GM19452 (cell line): ENCODE measurements around the gene ZNF570.

Source experiments
- ATAC-seq: cut with Tn5 transposase; IDR thresholded peaks from one replicate; pipeline ENCODE4 v1.9.1; 2021; ENCODE audit not compliant: unreplicated experiment

ZNF570 gene

DNA sequence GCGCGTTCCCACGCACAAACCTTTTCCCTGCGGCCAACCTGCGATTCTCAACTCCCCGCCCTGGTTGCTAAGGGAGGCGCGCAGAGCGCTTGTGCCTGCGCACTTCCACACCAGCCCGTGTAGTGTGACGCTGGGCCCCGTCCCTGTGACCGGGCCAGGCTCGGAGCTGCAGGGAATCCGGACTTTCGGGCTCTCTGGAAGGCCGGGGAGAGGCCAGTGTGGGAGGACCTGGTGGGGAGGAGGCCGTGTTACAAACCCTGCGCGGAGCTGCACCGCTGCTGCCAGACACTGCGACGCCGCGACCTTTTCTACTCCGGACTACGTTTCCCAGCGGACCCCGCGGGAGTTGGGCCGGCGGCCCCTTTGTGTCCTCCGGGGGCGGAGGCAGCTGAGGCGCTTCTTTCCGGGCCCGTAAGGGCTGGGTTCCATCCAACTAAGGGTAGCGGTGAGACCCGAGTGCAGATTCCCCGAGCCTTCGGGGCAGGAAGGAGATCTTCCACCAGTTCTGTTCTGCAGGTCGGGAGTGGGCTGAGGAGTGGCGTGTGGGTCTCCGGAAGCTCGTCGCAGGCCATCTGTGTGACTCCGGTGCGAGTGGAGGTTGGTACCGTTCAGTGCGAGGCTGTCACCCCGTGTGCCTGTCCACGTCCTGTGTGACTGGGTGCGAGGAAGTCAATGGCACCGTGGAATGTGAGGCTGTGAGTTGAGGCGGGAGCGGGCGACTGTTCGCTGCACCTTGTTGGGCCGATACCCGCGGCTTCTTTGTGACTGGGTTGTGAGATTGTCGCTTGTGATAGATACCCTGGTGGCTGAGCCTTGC is at the start of gene ZNF570:
ZNF570 (plus strand) TSS at position 396 of the 817 bp plus-strand sequence. CDS start 999 bp downstream, outside the sequence.
- peak; percentile 58 for ATAC-seq

DNA sequence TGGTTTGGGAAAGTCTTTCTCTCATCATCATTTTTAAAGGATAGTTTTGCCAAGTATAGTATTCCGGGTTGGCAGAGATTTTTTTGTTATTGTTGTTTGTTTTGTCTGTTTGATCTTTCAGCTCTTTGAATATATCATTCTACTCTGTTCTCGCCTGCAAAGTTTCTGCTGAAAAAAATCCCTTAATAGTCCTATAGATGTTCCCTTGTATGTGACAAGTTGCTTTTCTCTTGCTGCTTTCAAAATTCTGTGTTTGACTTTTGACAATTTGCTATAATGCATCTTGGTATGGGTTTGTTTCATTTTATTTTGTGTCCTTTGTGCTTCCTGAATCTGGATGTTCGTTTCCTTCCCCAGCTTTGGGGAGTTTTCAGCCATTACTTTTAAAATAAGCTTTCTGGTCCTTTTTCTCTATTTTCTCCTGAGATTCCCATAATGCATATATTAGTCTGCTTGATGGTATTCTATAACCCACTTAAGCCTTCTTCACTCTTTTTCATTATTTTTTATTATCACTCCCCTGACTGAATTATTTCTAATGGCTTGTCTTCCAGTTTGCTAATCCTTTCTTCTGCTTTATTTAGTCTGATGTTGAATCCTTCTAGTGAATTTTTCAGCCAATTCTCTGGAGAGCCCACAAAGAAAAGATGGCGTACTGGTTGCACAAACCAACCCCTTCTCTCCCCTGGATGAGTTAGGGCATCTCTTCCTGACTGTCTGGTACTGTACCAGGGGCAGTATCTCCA is 16.5 kb upstream of the ZNF570 start:
- no peak for ATAC-seq

DNA sequence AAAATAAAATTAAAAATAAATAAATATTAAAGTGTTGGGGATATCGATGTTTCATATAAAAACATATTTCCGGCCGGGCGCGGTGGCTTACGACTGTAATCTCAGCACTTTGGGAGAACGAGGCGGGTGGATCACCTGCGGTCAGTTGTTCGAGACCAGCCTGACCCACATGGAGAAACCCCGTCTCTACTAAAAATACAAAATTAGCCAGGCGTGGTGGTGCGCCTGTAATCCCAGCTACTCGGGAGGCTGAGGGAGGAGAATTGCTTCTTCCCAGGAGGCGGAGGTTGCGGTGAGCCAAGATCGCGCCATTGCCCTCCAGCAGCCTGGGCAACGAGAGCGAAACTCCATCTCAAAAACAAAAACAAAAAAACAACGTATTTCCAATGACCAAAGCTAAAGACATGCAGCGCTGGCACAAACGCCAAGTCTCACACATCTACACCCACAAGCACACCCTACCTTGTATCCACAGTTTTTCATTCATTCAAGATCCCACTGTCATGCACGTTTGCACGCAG is 2.8 kb upstream of the ZNF570 start:
- ATAC-seq, result no peak

DNA sequence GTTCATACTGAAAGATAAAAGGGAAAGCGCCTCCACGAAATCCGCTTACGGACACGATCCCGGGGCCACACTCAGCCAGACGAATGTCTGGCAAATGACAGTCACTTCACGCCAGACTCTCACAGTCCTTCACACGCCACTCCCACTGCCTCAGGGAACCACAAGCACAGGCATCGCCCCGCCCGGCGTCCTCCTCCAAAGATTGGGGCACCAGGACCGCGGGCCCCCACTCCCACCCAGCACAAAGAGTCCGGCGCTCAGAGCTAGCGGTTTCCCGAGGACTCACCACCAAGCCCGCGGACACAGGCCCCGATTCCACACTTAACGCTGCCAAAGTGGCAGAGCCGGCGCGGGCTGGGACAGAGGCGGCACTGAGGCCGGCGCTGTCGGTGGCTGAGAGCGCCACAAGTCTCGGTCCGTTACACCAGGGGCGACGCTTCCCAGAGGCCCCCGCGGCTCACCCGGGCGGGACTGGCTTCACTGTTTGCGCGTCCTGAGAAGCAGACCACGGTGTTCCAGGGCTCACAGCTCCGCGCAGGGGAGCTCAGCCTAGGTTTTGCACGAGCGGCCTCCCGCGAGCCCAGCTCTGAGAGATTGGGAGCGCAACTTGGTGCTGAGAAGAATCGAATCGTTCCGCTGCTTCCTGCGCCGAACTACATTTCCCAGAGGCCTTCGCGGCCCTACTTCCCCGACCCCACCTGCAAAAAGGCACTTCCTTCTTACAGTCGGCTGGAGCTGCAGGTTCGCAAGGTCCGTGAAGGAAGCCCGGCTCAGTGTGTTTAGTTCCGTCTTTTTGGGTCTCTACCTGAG is 2.2 kb upstream of the ZNF570 start, which contains the start of gene ZNF569:
ZNF569 (minus strand) TSS at position 647 of the 810 bp plus-strand sequence. CDS start 22,523 bp downstream, outside the sequence.
- ATAC-seq, result peak; percentile 60

DNA sequence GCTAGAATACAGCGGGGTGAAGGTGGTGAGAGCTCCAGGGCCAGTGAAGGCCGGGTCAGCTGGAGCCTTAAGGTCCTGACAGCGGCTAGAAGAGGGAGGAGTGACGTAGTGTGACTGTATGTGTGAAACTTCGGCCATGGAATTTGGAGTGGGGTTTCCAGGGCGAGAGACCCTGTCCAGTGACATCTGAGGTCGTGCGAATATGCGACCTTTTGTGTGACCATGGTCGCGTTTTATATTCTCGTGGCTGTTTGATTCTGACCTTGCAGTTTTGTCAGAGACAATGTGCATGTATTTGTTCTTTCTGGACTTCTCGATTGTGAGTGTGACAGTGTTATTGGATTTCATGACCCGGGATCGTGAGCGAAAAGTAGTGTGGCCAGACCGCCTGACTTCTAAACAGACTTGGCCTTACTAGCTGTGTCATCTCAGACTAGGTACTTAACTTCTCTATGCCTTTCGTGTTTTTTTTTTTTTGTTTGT is 1.5 kb upstream of the ZNF570 start:
- no peak for ATAC-seq

DNA sequence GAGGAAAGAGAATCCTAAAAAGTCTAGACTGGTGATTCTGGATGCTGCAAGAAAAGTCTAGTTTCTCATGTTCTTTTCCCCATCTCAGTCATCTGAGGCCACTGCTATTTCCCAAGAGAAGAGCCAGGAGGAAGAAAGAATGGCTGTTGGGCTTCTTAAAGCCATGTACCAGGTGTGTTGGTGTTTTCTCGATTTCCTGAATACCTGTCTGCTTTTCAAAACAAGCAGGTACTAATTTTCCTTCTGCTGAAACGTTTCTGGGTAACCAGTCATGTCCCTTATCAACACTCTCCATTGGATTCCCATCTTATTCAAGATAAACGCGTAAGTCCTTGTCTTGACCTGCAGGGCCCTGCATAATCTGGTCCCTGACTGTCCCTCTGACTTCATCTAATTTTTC is 1.1 kb downstream of the ZNF570 start:
- ATAC-seq, result no peak

DNA sequence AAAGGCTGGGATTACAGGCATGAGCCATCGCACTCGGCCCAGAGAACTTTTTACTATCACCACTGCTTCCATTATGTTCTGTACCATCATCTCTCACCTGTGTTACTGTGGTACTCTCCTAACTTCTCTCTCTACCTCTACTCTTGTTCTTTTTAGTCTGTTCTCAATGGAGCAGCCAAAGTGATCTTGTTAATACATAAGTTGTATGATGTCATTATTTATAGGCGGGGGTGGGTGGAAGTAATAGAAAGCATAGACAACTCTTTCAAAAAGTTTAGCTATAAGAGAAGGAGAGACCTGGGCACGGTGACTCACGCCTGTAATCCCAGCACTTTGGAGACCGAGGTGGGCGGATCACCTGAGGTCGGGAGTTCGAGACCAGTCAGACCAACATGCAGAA is 3.0 kb downstream of the ZNF570 start:
- no peak for ATAC-seq

DNA sequence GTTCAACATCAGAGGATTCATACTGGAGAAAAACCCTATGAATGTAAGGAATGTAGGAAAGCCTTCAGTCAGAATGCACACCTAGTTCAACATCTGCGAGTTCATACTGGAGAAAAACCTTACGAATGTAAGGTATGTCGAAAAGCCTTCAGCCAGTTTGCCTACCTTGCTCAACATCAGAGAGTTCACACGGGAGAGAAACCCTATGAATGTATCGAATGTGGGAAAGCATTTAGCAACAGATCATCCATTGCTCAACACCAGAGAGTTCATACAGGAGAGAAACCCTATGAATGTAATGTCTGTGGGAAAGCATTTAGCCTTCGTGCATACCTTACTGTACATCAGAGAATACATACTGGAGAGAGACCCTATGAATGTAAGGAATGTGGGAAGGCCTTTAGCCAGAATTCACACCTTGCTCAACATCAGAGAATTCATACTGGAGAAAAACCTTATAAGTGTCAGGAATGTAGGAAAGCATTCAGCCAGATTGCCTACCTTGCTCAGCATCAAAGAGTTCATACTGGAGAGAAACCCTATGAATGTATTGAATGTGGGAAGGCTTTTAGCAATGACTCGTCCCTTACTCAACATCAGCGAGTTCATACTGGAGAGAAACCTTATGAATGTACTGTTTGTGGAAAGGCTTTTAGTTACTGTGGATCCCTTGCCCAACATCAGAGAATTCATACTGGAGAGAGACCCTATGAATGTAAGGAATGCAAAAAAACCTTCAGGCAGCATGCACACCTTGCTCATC is 15.4 kb downstream of the ZNF570 start:
- no peak for ATAC-seq

DNA sequence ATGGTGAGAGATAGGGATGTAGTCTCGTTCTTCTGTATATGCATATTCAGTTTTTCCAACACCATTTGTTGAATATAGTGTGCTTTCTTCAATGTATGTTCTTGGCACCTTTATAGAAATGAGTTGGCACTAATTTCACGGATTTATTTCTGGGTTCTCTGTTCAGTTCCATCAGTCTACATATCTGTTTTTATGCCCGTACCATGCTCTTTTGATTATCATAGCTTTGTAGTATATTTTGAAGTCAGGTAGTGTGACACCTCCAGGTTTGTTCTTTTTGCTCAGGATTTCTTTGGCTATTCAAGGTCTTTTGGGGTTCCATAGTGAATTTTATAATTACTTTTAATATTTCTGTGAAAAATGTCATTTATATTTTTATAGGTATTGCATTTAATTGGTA is 23.1 kb downstream of the ZNF570 start:
- ATAC-seq, result no peak

DNA sequence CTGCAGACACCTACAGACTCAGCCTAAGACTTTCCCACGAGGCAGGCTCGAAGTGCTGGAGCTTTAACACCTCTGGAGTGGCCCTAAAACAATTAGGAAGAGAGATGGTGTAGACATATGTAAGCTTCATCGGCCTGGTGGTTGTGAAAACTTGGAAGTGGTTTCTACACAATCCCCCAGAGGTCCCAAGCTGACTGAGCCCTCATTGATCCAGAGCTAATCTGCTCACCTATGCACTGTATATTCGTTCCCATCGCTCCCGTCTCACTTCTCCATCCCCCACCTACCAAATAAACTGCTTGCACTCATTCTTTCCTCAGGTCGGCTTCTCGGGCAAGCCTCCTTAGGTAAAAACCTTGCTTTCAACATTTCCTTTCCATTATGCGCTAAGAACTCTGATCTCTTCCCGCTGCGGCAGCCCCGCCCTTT is 36.8 kb downstream of the ZNF570 start:
- no peak for ATAC-seq

DNA sequence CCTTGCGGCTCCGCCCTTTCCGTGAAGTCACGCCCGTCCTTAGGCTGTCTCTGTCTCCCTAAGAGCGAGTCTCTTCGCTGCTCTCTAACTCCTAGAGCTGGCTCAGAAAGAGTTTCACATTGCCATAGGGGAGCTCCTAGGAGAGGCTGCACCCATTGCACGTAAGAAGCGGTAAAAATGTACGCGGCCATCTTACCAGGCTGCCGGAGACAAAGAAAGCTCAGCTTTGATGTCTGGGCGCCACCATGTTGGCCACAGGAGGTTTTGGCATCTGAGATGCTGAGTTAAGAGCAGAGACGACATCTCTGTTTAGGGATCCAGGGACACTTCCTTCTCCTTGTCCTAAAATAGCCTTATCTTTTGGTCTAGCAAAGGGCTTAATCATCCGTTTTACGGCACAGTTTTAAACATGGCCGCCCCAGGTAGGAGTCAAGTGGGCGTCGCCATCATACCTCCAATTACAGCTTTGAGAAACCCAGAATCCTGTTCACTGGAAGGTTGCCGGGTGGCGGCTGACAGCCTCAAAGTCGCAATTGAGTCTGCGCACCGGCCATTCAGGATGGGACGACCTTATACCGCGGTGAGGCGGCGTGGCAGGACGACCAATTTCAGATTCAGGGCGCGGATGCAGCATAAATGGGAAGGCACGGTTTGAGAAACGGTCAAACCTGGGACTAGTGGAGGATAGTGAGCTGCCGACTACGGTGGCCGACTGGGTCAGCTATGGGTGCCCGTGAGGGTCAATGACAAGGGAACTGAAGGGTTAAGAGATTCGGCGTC is 37.4 kb downstream of the ZNF570 start, which contains the start of gene ZNF793:
ZNF793 (plus strand) TSS at position 553 of the 780 bp plus-strand sequence. CDS start 16,501 bp downstream, outside the sequence.
- peak; percentile 67 for ATAC-seq

DNA sequence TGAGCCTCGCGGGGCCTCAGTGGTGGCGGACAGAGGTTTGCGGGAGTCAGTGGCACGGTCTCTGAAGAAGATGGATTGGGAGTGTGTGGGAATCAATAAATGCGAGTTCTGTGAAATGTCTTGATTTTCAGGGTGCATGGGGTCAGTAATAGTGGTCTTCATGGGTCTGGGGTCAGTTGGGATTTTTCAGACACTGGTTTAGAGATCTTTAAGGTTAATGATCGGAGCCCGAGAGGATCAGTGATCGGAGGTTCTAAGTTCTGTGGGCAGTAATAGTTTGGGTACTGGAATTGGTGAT is 38.0 kb downstream of the ZNF570 start:
- ATAC-seq, result no peak

DNA sequence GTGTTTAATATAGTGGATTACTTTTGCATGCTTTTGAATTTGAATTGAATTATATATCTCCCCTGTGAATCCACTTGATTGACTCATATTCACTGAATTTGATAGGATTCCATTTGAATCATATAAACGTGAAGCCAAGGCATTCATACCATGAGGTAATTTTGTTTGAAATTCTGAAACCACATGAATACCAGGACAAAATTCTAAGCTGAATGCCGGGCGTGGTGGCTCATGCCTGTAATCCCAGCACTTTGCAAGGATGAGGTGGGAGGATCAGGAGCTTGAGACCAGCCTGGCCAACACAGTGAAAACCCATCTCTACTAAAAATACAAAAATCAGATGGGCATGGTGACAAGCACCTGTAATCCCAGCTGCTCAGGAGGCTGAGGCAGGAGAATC is 42.0 kb downstream of the ZNF570 start:
- no peak for ATAC-seq

DNA sequence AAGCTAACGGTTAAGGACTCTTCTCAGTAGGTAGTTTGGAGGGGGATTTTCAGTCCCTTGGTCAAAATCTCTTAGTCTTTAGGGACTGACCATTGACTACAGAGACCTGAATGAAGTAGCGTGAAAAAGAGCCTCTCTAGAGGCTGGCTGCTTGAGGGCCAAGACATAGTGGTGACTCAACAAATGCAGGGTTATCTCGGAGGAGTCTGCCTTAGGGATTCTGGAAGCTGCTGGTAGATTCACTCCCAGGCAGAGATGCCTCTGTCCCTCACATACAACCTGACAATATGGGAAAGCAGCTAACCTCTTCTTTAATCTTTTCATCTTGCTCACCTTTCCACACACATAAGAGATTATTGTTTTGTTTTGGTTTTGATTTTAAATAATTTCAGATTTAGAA is 42.7 kb downstream of the ZNF570 start:
- ATAC-seq, result no peak

DNA sequence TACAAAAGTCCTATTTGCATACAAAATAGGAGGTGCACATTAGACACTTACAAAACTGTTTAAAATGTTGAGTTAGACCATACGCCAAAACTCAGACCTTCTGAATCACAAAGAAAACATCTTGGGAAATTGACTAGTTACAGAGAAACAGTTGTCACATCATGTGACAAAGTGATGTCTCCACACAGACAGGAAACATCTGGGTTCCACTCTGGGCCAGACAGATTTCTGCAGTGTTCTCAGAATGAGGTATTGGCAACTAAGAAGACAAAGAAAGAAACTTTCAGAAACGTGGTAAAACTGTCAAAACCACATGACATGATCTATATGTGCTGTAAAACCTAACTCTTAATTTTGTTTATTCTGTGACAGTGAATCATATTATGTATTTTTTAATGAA is 44.2 kb downstream of the ZNF570 start:
- no peak for ATAC-seq

DNA sequence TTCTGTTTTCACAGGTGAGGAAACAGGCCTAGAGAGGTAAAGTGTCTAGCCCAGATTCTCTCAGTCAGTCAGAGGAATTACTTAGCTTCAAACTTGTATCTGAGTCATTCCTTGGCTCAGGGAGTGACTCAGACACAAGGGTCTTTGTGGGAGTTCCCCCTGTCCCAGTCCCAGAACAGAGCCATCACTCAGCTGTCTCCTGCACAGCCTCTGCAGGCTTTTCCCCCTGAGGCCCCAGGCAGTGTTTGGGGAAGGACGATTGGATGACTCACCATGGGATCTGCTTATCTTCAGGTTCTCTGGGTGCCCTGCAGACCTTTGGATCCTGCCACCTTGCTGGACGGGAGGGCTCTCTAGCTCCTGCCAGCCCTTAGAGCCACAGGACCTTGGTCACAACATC is 50.7 kb downstream of the ZNF570 start:
- no peak for ATAC-seq

DNA sequence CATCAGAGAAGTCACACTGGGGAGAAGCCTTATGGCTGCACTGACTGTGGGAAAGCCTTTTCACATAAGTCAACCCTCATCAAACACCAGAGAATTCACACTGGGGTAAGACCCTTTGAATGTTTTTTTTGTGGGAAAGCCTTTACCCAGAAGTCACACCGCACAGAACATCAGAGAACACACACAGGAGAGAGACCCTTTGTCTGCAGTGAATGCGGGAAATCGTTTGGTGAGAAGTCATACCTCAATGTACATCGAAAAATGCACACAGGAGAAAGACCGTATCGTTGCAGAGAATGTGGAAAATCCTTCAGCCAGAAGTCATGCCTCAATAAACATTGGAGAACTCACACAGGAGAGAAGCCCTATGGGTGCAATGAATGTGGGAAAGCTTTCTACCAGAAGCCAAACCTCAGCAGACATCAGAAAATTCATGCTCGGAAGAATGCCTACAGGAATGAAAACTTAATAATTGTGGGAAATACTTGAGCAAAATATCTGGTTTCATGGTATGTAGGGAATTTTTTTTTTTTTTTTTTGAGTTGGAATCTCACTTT is 68.3 kb downstream of the ZNF570 start:
- no peak for ATAC-seq
